Left colon (tissue), 2 donors: ENCODE measurements around the gene CAMK2D. TPM values are rescaled to one million over a fixed set of nuclear protein-coding genes. Genes with fewer than 3 reads are reported as not detected.
A peak's percentile ranks its signal among the peaks of the same experiment; 100 is the strongest.

Experiments
- ATAC-seq: fragments of 200-7000 bp; cut with Tn5 transposase; one replicate; pipeline ENCODE4 v1.9.1; 2020; ENCODE audit warnings: mild to moderate bottlenecking, moderate library complexity
- DNase-seq, 2 donors: peaks; one replicate each; pipeline ENCODE4 v3.0.0-alpha.2; 2020
- intact Hi-C, 2 donors: fragments of 100-400 bp; cut with DNase I in 1 of 2; cut with micrococcal nuclease in 1 of 2; formaldehyde crosslinking; loops; one replicate each; pipeline versions ENCODE4 v1.11.2 to v1.14.0; 2022; cut with DNase I, micrococcal nuclease
- total RNA-seq, 2 donors: library from RNA; stranded (reverse); fragmentation: NEBNext Ultra II Directional; extraction: Animal tissue kit (Norgen Biotek cat#: 25700); gene quantifications; one replicate each; pipeline ENCODE4 v1.2.1, GENCODE V29; 2021
- donor health status: DM: no; HTN: no; CAD: no.
- donor health status: DM: yes; HTN: yes; CAD: no.

Gene CAMK2D
- total RNA-seq, 2 donors from 2014 or later, result 86.6 to 87.3 TPM

GRCh38 chr4:113524505-113525186 lies 236.9 kb downstream of the CAMK2D start:
- ATAC-seq (no peak), DNase-seq (no peak)
- intact Hi-C loops, result no loop called here

- ATAC-seq (no peak), DNase-seq (no peak)
- intact Hi-C loops, result no loop called here
Measured at GRCh38 chr4:113524096-113524495, 237.4 kb downstream of the CAMK2D start.

GRCh38 chr4:113522433-113522832 lies 239.1 kb downstream of the CAMK2D start:
- intact Hi-C loops, result no loop called here
- ATAC-seq, result no peak

GRCh38 chr4:113513382-113513781 lies 248.2 kb downstream of the CAMK2D start:
- ATAC-seq, result no peak
- intact Hi-C loops, result no loop called here

More at GRCh38 chr4:113522433-113522832, 239.1 kb downstream of the CAMK2D start:
- DNase-seq, result no peak

GRCh38 chr4:113512880-113513279 lies 248.7 kb downstream of the CAMK2D start:
- no peak for ATAC-seq
- DNase-seq, result no peak
- intact Hi-C loops, result no loop called here

More at GRCh38 chr4:113513382-113513781, 248.2 kb downstream of the CAMK2D start:
- DNase-seq, result no peak

- intact Hi-C loops, result no loop called here
- DNase-seq, result no peak
- ATAC-seq, result no peak
Measured at GRCh38 chr4:113511944-113512343, 249.6 kb downstream of the CAMK2D start.

GRCh38 chr4:113509851-113510250 lies 251.7 kb downstream of the CAMK2D start:
- ATAC-seq (no peak), DNase-seq (no peak)
- intact Hi-C loops, result no loop called here

- DNase-seq (no peak), ATAC-seq (no peak)
- intact Hi-C loops, result no loop called here
Measured at GRCh38 chr4:113505044-113505443, 256.5 kb downstream of the CAMK2D start.

- ATAC-seq (no peak), DNase-seq (no peak)
Measured at GRCh38 chr4:113504422-113504821, 257.1 kb downstream of the CAMK2D start.

GRCh38 chr4:113503691-113504090 lies 257.8 kb downstream of the CAMK2D start:
- intact Hi-C loops, result no loop called here
- ATAC-seq (no peak), DNase-seq (no peak)

More at GRCh38 chr4:113504422-113504821, 257.1 kb downstream of the CAMK2D start:
- intact Hi-C loops, result no loop called here

GRCh38 chr4:113502906-113503305 lies 258.6 kb downstream of the CAMK2D start:
- ATAC-seq, result no peak
- intact Hi-C loops, result no loop called here

GRCh38 chr4:113502476-113502875 lies 259.1 kb downstream of the CAMK2D start:
- intact Hi-C loops, result no loop called here
- ATAC-seq, result peak; percentile 41
- no peak for DNase-seq

More at GRCh38 chr4:113502906-113503305, 258.6 kb downstream of the CAMK2D start:
- no peak for DNase-seq

GRCh38 chr4:113500424-113500823 lies 261.1 kb downstream of the CAMK2D start:
- no peak for DNase-seq
- intact Hi-C loops, result no loop called here
- ATAC-seq, result no peak

- intact Hi-C loops, result no loop called here
- no peak for ATAC-seq
- DNase-seq, result no peak
Measured at GRCh38 chr4:113499696-113500095, 261.8 kb downstream of the CAMK2D start.

GRCh38 chr4:113499166-113499565 lies 262.4 kb downstream of the CAMK2D start:
- ATAC-seq (no peak), DNase-seq (no peak)
- intact Hi-C loops, result no loop called here

- DNase-seq (no peak), ATAC-seq (no peak)
- intact Hi-C loops, result no loop called here
Measured at GRCh38 chr4:113497154-113497884, 264.2 kb downstream of the CAMK2D start.

- intact Hi-C loops, result no loop called here
- ATAC-seq (no peak), DNase-seq (no peak)
Measured at GRCh38 chr4:113496698-113497097, 264.8 kb downstream of the CAMK2D start.

- ATAC-seq, result no peak
- no peak for DNase-seq
- intact Hi-C loops, result no loop called here
Measured at GRCh38 chr4:113495790-113496189, 265.7 kb downstream of the CAMK2D start.

GRCh38 chr4:113483131-113483530 lies 278.4 kb downstream of the CAMK2D start:
- intact Hi-C loops, result no loop called here
- no peak for DNase-seq
- ATAC-seq, result no peak

- intact Hi-C loops, result no loop called here
- no peak for DNase-seq
Measured at GRCh38 chr4:113482325-113482724, 279.2 kb downstream of the CAMK2D start.

More at GRCh38 chr4:113482325-113482724, 279.2 kb downstream of the CAMK2D start:
- ATAC-seq, result no peak
